Right forelimb (tissue), 1 donor: ENCODE data around the gene OTUB1.
"Not testable (repeated sequence)": the region's sequence is repeated elsewhere in the genome, so short reads cannot be mapped to it uniquely, and the experiment has no call there.

Experiments used
- DNase-seq: peaks from one replicate; pipeline ENCODE4 v3.0.0-alpha.2; 2018

OTUB1 gene, protein sequence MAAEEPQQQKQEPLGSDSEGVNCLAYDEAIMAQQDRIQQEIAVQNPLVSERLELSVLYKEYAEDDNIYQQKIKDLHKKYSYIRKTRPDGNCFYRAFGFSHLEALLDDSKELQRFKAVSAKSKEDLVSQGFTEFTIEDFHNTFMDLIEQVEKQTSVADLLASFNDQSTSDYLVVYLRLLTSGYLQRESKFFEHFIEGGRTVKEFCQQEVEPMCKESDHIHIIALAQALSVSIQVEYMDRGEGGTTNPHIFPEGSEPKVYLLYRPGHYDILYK

DNA sequence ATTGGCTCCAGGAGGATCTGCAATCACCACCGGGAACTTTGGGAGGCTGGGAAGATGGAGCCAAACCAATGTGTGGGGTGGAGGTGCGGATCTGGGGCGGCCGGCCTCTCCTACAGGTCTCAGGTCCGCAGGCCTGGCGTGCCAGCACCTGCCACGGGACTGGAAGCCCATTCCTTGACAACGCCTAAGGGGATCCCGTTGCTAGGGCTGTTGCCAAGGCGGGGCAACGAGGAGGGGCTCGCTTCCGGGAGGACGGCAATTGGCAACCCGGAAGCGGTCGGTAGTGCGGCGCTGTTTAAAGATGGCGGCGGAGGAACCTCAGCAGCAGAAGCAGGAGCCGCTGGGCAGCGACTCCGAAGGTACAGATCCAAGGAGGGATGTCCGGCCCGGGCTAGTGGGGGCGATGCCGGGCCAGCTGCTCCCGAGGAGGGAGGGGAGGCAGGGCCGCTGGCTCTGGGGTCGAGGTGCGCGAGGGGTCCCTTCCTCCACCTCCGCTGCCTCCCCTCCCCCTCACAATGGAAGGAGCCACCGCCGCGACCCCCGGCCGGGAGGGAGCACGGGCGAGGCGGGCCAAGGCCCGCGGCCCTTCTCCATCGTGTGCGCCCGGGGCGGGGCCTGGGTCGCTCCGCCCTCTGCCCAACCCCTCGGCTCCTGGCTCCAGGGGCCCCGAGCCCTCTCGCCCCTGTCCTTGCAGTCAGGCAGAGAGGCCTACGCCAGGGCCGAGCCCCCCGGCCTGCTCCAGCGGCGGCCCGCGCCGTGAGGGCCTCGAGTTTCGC lies at the start of gene OTUB1:
OTUB1 (plus strand) TSS at position 283 of the 776 bp plus-strand sequence; CDS start at position 302, 19 bp downstream.
- peak; percentile 93 for DNase-seq

DNA sequence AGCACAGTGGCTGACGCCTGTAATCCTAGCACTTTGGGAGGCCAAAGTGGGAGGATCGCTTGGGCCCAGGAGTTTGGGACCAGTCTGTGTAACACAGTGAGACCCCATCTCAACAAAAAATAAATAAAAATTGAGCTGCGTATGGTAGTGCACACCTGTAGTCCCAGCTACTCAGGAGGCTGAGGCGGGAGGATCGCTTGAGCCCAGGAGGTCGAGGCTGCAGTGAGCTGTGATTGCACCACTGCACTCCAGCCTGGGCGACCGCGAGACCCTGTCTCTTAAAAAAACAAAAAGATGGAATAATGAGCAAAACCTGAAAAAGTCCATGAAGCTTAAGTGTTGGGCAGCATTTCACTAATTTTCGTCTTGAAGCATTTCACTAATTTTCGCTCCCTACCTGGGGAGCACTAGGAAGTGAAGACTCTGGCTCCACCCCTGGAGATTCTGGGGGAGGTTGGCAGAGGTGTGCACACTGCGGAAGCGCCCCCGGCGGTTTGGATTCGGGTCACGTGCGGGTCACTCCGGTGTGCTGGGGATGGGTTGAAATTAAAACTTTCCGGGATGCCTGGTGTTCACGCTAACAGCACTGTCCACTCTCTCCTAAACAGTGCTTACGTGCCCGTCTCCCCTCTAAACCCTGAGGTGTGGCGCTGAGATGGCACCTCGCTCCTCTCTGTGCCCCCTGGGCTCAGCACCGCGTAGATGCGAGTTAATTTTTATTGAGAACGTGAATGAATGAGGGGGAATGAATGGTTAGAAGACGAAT lies 48.3 kb upstream of the OTUB1 start:
- no peak for DNase-seq

DNA sequence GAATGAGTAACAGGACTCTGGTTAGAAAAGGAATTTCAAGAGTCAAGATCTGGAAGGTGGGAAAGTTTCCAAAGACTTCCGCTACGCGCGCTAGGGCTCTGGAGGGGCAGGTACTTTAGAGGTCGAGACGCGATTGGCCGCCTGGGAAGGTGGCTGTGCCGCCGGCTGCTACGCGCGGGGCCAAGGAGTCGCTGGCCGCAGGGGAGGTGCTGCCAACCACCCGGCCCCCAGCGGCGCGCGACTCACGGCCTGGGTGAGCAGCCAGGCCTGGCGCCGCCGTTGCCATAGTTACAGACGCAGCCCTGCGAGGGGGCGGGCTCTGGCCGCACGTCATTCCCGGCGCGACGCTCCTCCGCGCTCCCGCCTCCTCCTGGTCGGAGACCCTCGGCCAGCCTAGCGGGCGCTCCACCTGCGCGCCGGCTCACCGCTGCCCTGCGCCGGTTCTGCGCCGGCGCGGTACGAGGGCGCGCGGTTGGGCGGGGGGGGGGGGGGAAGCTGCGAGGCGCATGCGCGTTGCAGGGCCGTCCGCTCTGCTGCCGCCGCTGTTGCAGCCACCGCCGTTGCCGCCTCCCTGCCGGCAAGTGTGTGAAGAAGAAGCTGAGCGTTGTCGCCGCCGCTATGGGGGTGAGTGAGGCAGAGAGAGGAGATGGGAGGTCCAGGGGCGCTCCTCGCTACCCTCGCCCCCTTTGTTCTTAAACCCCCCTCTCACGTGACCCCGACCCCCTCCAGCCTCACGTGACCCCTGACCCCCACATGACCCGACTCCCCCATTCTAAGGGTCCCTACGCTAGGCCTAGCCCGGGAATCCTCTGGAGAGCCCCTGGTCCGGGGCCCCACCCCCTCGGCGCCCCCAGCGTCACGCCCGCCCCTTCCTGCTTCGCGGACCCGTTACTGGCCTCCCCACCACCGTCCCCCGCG lies 47.5 kb upstream of the OTUB1 start, which contains the start of gene NAA40:
NAA40 (plus strand) TSS at position 524 of the 918 bp plus-strand sequence; CDS start at position 619, 95 bp downstream.
- peak; percentile 94 for DNase-seq

DNA sequence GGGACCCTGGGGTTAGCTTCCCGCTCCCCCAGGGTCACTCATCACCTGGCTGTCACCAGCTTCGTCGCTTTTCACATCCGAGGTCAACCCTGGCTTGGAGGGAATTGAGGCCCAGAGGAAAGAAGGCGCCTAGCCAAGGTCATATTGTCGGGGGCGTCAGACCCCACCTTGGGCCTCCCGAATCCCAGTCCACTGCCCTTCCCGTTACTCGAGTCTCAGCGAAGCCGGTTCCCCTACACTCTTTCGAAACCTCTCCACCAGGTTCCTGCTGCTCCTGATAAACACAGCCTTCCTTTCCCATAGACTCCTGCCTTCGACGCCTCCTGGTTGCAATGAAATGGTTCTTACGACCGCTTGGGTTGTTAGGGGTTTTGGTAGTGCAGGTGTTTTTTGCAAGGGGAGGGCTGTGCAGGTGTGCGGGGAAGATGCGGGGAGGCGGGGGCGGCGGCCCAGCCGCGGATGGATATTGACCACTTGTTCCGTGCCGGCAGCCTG lies 46.8 kb upstream of the OTUB1 start:
- no peak for DNase-seq

DNA sequence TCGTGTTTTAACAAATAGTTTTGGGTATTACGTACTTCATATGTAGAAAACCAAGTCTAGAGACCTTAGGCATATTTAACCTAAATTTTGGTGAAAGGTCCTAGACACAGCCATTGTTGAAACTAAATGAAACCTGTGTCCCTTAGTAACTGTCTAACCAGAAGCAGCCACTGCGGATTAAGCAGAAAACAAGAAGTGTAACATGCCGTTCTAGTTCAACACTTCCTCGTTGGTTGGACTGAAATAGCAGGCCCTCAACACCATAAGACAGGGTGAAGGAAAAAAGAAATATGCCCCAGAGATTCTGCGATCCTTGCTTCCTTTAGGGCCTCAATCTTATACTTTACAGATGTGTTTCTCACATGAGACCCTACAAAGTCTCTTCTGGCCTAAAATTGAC lies 45.5 kb upstream of the OTUB1 start:
- no peak for DNase-seq

DNA sequence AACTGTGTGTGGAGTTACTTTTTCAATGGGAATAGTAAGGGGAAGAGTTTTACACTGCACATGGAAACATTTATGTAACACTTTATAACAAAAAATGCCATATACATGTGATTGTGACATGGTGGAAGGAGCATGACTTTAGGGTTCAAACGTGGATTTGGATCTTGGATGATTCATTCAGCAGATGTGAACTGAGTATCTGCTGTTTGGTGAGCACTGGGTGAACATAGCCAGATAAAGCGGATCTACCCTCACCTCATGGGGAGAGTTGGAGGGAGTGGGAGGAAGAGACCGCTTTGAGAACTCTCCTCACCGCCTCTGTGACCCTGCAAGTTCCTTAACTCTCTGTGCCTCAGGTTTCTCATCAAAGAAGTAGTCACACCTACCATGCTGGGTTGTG lies 44.3 kb upstream of the OTUB1 start:
- no peak for DNase-seq

DNA sequence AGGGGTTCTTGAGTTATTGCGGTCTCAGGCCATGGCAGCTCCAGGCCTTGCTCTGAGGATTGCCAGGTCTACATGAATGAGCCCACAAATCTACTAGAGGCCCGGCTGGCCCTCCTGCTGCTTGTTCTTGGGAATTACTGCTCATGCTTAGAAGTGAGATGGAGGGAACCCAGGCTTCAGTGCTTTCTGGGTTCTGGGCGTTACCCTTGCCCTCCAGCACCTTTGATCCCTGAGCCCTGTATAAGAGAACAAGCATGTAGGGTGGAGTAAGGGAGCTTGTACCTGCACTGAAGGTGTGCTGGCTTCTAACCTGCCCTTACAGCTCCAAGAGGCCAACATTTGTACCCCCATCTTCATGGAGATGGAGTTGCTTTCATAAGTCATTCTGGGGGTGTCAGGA lies 43.4 kb upstream of the OTUB1 start:
- no peak for DNase-seq

DNA sequence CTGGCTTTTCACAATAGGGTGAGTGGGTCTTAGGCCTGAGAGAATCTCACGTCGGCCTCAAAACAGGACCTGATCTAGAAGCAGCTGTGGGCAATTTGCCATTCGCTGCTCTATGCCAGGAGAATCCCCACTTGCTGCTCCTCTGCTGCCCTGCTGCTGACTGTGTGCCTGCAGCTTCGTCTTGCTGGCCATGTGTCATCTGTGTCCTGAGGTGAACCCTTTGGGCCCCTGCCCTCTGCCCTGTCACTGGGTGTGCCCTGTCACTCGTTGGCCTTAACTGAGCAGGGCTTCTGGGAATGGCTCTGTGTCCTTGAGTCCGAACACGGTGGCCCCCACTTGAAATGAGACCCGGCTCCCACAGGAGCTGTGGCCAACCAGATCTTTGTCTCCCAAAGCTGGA lies 41.3 kb upstream of the OTUB1 start:
- DNase-seq = peak; percentile 58

DNA sequence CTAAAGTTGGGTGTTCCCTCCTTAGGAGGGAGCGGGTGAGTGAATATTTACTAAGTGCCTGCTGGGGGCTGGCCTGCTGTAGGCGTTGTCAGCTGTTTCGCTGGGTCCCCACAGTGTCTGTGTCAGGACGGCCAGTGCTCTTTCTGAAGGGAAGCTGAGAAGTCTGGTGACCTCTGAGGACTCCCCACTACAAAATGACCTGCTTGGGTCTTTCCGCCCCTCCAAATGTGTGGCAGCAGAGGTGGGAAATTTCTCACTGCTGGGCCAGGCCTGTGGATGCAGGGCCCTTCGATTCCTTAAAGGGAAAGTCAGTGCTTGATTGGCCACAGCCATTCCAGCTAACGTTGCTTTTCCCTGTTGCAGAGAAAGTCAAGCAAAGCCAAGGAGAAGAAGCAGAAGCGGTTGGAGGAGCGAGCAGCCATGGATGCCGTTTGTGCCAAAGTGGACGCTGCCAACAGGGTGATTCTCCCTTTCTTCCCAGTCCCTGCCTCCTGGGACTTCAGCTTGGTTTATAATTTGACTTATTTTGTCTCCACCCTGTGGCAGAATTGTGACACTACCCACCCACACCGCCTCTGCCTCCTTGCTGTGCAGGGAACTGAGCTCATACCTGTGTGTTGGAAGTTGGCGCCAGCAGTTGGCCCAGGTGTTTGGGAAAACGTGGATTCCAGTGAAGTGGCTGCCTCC lies 40.6 kb upstream of the OTUB1 start:
- DNase-seq = peak; percentile 81

DNA sequence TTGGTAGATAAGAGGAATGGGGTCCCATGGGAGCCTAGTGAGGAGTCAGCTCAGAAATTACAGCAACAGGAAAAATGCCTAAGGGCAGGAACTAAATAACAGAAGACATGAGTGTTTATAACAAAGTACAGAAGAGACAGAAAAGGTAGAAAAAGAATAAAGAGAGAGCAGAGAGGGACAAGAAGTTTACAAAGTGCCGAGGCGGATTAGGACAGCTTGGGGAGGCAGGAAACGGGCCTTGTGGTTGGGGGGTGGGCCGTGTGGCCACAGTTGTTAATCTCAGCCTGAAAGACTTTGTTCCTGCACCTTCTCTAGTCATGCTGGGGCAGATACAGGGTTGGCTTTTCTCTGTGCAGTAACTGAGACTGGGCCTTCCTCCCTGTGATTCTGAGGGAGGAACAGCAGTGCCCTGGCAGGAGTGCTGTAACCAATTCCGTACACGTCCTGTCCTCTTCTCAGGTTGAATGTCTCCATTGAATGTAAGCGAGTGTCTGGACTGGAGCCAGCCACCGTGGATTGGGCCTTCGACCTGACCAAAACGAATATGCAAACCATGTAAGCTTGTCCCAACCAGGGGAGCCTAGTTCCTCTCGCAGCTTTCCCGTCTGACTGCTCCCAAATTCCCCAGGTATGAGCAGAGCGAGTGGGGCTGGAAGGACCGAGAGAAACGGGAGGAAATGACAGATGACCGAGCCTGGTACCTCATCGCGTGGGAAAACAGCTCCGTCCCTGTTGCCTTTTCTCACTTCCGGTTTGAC lies 34.3 kb upstream of the OTUB1 start:
- no peak for DNase-seq

DNA sequence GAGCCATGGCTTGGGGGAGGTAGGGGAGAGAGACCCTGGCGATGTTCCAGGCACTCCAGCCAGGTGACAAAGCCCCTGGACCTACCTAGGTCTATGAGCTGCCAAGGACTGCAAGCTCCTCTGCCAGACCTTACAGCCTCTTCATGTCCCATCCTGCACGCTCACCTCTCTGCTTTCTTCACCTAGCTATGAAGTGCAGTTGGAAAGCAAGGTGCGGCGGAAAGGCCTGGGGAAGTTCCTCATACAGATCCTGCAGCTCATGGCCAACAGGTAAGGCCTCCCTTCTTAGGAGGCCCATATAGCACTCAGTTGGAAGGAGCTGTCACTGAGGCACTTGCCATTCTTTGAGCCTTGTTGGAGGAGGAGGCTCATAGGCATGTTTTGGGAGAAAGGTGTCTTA lies 33.7 kb upstream of the OTUB1 start:
- no peak for DNase-seq

DNA sequence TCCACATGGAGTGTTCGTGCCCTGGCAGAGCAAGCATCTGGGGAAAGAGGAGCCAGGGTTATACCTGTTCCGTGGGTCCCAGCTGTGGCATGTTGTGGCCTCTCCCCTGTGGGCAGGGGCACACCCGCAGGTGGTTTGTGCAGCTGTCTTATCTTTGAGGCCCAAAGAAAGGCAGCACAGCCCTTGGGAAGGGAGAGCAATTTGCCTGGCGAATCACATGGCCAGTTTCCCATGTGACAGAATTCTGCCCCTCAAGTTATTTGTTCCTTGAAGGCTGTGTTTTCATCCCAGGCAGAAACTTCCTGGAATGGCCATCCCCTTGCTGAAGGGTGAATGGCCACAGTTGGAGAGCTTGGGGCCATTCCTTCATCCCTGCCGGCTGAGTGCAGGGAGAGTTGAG lies 28.2 kb upstream of the OTUB1 start:
- no peak for DNase-seq

DNA sequence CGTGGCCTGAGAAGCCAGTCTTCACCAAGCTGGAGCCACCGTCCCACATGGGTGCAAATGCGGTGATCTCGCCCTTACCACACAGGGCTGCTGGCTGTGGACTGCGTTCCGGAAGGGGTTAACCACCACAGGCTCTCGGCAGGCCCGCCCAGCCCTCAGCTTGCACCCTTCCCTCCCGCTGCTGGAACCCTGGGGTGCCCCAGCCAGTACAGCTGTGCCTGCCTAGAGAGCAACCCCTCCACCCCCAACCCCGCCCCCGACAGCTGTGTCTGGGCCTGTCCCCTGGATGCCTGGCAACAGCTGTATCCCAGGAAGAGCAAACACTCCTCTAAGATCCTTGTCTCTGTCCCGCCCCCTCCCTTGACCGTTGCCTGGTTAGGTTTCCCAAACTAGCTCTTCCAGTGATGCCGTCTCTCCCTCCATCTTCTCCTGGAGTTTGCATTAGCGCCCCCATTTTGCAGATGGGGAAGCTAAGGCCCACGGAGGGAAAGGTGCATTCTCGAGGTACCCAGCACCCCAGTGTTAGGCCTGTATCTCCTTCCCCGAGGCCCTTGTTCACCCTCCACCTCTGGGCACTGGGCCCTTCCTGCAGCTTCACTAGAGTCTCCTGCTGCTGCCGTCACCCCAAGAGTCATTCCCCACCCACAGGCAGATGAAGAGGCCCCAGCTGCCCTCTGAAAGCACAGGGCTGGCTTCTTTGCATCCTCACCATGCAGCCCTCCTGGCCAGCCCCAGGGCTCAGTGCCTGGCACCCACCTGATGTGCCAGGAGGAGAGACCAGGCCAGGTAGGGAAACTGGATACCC lies 24.4 kb upstream of the OTUB1 start:
- DNase-seq = peak; percentile 88

DNA sequence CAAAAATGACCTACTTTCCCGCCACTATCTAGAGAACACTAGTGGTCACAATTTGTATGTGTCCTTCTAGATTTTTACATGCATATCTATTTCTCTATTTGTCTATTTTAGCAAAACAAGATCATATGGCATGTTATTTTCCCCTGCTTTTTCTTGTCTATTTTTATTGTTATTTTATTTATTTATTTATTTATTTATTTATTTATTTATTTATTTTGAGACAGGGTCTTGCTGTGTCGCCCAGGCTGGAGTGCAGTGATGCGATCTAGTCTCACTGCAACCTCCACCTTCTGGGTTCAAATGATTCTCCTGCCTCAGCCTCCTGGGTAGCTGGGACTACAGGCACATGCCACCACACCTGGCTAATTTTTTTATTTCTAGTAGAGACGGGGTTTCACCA lies 22.3 kb upstream of the OTUB1 start:
- not testable (repeated sequence) for DNase-seq

DNA sequence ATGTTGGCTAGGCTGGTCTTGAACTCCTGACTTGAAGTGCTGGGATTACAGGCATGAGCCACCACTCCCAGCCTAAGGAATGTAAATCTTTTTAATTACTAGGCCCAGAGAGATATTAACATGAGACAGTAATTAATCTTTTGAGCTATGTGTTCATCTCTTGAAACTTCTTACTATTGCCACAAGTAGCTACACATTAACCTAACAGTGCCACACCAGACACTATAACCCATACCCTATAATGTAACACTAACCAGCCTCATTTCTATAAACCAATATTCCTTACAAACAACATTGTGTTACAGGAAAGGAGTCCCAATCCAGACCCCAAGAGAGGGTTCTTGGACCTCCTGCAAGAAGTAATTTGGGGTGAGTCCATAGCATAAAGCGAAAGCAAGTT lies 19.8 kb upstream of the OTUB1 start:
- no peak for DNase-seq

DNA sequence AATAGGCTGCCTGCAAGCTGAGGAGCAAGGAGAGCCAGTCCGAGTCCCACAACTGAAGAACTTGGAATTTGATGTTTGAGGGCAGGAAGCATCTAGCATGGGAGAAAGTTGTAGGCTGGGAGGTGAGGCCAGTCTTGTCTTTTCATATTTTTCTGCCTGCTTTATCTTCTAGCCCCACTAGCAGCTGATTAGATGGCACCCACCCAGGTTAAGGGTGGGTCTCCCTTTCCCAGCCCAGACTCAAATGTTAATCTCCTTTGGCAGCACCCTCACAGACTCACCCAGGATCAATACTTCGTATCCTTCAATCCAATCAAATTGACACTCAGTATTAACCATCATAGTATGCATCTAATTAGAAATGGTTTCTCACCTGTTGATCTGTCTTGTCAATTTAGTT lies 16.8 kb upstream of the OTUB1 start:
- DNase-seq = no peak

DNA sequence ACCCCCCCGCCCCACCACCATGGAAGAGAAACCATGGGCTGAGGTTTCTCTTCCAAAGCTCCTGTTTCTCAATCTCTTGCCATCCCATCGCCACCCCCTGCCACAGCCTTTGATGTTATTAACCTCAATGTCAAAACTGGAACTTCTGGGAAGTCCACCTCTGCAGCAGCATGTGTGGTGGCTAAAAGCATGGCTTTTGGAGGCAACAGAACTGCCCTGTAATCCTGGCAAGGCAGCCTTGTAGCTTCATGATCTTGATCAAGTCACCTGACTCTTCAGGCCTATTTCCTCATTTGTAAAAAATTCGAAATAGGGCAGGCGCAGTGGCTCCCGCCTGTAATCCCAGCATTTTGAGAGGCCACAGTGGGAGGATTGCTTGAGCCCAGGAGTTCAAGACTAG lies 15.3 kb upstream of the OTUB1 start:
- DNase-seq = no peak

DNA sequence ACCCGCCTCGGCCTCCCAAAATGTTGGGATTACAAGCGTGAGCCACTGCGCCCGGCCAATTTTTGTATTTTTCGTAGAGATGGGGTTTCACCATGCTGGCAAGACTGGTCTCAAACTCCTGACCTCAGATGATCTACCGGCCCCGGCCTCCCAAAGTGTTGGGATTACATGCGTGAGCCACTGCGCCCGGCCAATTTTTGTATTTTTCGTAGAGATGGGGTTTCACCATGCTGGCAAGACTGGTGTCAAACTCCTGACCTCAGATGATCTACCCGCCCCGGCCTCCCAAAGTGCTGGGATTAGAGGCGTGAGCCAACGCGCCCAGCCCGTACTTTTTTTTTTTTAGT lies 12.4 kb upstream of the OTUB1 start:
- not testable (repeated sequence) for DNase-seq

DNA sequence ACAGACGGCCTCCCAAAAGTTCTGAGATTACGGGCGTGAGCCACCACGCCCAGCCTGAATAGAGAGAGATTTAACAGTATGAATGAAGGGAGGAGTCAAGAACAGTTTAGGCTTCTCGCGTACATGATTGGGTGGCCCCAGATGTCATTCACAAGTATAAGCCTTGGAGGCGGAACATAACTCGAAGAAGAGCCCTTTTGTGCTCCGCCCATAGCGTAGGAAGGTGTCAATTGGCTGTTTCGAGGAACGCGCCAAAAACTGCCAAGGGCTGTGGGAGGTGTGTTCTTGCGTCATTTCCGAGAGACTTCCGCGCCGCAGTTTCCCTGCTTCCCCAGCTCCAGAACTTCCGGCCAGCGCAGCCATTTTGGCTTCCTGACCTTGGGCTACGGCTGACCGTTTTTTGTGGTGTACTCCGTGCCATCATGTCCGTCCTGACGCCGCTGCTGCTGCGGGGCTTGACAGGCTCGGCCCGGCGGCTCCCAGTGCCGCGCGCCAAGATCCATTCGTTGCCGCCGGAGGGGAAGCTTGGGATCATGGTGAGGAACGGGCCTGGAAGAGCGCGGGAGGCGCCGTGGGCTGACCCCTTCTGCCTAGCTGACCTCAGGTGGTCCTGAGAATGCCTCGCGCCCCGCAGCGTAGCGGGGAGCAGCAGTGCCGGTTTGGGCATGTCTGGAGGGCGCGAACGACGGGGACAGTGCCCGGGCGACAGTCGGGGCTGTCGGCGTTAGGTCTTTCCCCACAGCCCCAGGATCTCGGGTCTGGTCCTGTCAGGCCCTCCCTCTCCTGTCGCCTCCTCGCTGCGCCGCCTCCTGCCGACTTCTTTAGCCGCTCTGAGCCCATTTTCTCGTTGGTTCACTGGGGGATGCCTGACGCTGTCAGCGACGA lies 11.7 kb upstream of the OTUB1 start, which contains the start of gene COX8A:
COX8A (plus strand) TSS at position 362 of the 885 bp plus-strand sequence; CDS start at position 423, 61 bp downstream.
- peak; percentile 97 for DNase-seq
